GM12878 (cell line): Measurements from ENCODE around the gene LGALS1. TPM values are rescaled to one million over a fixed set of nuclear protein-coding genes. Genes with fewer than 3 reads are reported as not detected.

ENCODE experiments used
- ATAC-seq: fragments of 200-7000 bp; cut with Tn5 transposase; 3 replicates; pipeline ENCODE4 v1.9.1; 2020; ENCODE audit warnings: mild to moderate bottlenecking, moderate library complexity
- BruUV-seq: library from RNA; stranded (reverse); fragments of 400-500 nt; replicated peaks from 2 replicates; lab custom pipeline; 2021; lab: Mats Ljungman, UMichigan
- CTCF ChIA-PET: fragments of 300-600 bp; sonication (Branson Sonifier 250); formaldehyde crosslinking; extraction: SDS; loops from one replicate; lab custom pipeline; 2021; ENCODE audit warnings: inconsistent platforms; lab: Yijun Ruan, JAX
- POLR2A ChIA-PET: fragments of 350-600 bp; formaldehyde crosslinking; extraction: SDS; loops from one replicate; lab custom pipeline; 2021; ENCODE audit warnings: inconsistent platforms; lab: Charles Lee
- RAD21 ChIA-PET: fragments of 300-600 bp; sonication (Branson Sonifier 250); formaldehyde crosslinking; loops from one replicate; lab custom pipeline; 2023; ENCODE audit warnings: antibody characterized with exemption; ENCODE audit not compliant: unreplicated experiment; lab: Charles Lee
- SMC1A ChIA-PET: fragments of 300-600 bp; sonication (Branson Sonifier 250); formaldehyde crosslinking; loops from one replicate; lab custom pipeline; 2023; ENCODE audit not compliant: unreplicated experiment, uncharacterized antibody; lab: Charles Lee
- DNase-seq: peaks from one replicate; pipeline ENCODE4 v3.0.0-alpha.2; 2011; ENCODE audit warnings: low read depth, low spot score
- FAIRE-seq: peaks from 3 replicates; lab custom pipeline; 2011; peaks lifted over from hg19 to GRCh38; lab: Jason Lieb, UNC
- H2AFZ ChIP-seq: 2 replicates; pipeline ENCODE4 v1.6.0; 2011; ENCODE audit warnings: low read depth, low read length, control low read depth; ENCODE audit not compliant: control insufficient read depth
- H3K27ac ChIP-seq: 2 replicates; pipeline ENCODE4 v1.5.1; 2011; ENCODE audit warnings: control low read depth; ENCODE audit not compliant: control insufficient read depth, insufficient read depth
- H3K27me3 ChIP-seq, 2 experiments: replicated peaks in 1 of 2; 2 replicates each; pipeline versions ENCODE4 v1.6.0 to v1.6.1; 2011; ENCODE audit warnings: low read length in 1 of 2; ENCODE audit not compliant: control insufficient read depth in 2 of 2, insufficient read depth in 2 of 2
- H3K36me3 ChIP-seq, 2 experiments: 2 replicates each; pipeline ENCODE4 v1.5.1; 2011; ENCODE audit warnings: low read length in 1 of 2; ENCODE audit not compliant: control insufficient read depth in 2 of 2, insufficient read depth in 2 of 2
- H3K4me1 ChIP-seq: 2 replicates; pipeline ENCODE4 v1.6.1; 2011; ENCODE audit warnings: mild to moderate bottlenecking, low read length, moderate library complexity, mixed read lengths; ENCODE audit not compliant: control insufficient read depth, insufficient read depth
- H3K4me2 ChIP-seq: 2 replicates; pipeline ENCODE4 v1.6.0; 2011; ENCODE audit warnings: control low read depth; ENCODE audit not compliant: control insufficient read depth, insufficient read depth
- H3K4me3 ChIP-seq: fragments of 200-600 bp; sonication (generic); 2 replicates; pipeline ENCODE4 v1.5.1; 2016
- H3K79me2 ChIP-seq: 2 replicates; pipeline ENCODE4 v1.6.0; 2011; ENCODE audit warnings: low read length; ENCODE audit not compliant: control insufficient read depth, insufficient read depth
- H3K9ac ChIP-seq: 2 replicates; pipeline ENCODE4 v1.8.0; 2011; ENCODE audit warnings: low read length, control low read depth, mixed read lengths; ENCODE audit not compliant: control insufficient read depth, insufficient read depth
- H3K9me3 ChIP-seq: replicated peaks from 3 replicates; pipeline ENCODE4 v1.5.1; 2011; ENCODE audit warnings: mild to moderate bottlenecking, low read length; ENCODE audit not compliant: control insufficient read depth, insufficient read depth
- H4K20me1 ChIP-seq: 2 replicates; pipeline ENCODE4 v1.6.0; 2011; ENCODE audit not compliant: control insufficient read depth, insufficient read depth
- BHLHE40 ChIP-seq, 2 experiments: fragments of 450-650 bp in 1 of 2; IDR thresholded peaks; 2 replicates each; pipeline ENCODE4 v1.6.1; 2011 to 2017; ENCODE audit warnings: low read depth in 2 of 2, borderline replicate concordance in 1 of 2, improper control_type of control experiment in 1 of 2, low read length in 1 of 2, mild to moderate bottlenecking in 1 of 2
- EZH2 ChIP-seq: IDR thresholded peaks from 2 replicates; pipeline ENCODE4 v1.6.1; 2012; ENCODE audit warnings: low read depth, mild to moderate bottlenecking, control low read depth, inconsistent platforms, low read length, borderline replicate concordance; ENCODE audit not compliant: control insufficient read depth
- TCF12 ChIP-seq: IDR thresholded peaks from 2 replicates; pipeline ENCODE4 v1.6.1; 2011; ENCODE audit warnings: low read depth, mild to moderate bottlenecking, low read length
- WGBS: methylation state at CpG from one replicate; pipeline ENCODE4 v1.1.6; 2016; ENCODE audit warnings: low lambda C conversion rate; ENCODE audit not compliant: insufficient replicate concordance, insufficient coverage; ENCODE audit errors: missing lambda C conversion rate; 5-methylcytosine and 5-hydroxymethylcytosine counted together
- in situ Hi-C: fragments of 300-500 bp; cut with MboI; formaldehyde crosslinking; loops from 9 replicates; pipeline ENCODE4 v1.14.3; 2018; ENCODE audit warnings: mixed read lengths
- intact Hi-C: fragments of 100-400 bp; cut with micrococcal nuclease; formaldehyde crosslinking; loops from one replicate; pipeline ENCODE4 v1.14.2; 2022; ENCODE audit not compliant: unreplicated experiment
- polyA plus RNA-seq, 11 experiments: library from polyadenylated mRNA; depleted of rRNA in 4 of 11; unstranded in 6 of 11; stranded (reverse) in 5 of 11; fragments of >200 nt; fragmentation: Nextera tagmentation in 4 of 11; fragmentation: Illumina TruSeq in 1 of 11; extraction: Ambion mirVana in 4 of 11; extraction: Trizol in 1 of 11; gene quantifications; 1 replicate in 1 of 11; 2 replicates in 10 of 11; pipeline versions ENCODE4 v1.2.1 to v1.2.3, GENCODE V29; 2011 to 2016; ENCODE audit warnings: inconsistent platforms in 2 of 11, missing spikeins in 2 of 11, low read depth in 1 of 11
- total RNA-seq, 4 experiments: library from RNA; depleted of rRNA in 3 of 4; stranded (reverse); fragments of >200 nt in 3 of 4; fragmentation: Illumina TruSeq in 1 of 4; extraction: Trizol in 1 of 4; gene quantifications; 2 replicates each; pipeline versions ENCODE4 v1.2.1 to v1.2.3, GENCODE V29; 2013 to 2021
- TF ChIP-seq, protein P1 (sequence below): IDR thresholded peaks from 2 replicates; pipeline ENCODE4 v1.6.1; 2012; ENCODE audit warnings: low read length, inconsistent platforms
- TF ChIP-seq, protein P2 (sequence below): fragments of 450-650 bp; conservative IDR thresholded peaks from 2 replicates; pipeline ENCODE4 v1.6.1; 2017; ENCODE audit warnings: mild to moderate bottlenecking, moderate library complexity
- TF ChIP-seq, protein P3 (sequence below): fragments of 450-650 bp; IDR thresholded peaks from 2 replicates; pipeline ENCODE4 v1.6.1; 2017; ENCODE audit warnings: mild to moderate bottlenecking, moderate library complexity
- TF ChIP-seq, protein P4 (sequence below): IDR thresholded peaks from 2 replicates; pipeline ENCODE4 v1.6.1; 2012; ENCODE audit warnings: improper control_type of control experiment, low read depth, low read length; ENCODE audit not compliant: insufficient replicate concordance

The LGALS1 gene
- total and polyA plus RNA-seq, 10 of the 15 experiments (the other 5 are each of a cell fraction or from before 2014, with no cell fraction given), result 312 to 1,889 (median 706) TPM

DNA sequence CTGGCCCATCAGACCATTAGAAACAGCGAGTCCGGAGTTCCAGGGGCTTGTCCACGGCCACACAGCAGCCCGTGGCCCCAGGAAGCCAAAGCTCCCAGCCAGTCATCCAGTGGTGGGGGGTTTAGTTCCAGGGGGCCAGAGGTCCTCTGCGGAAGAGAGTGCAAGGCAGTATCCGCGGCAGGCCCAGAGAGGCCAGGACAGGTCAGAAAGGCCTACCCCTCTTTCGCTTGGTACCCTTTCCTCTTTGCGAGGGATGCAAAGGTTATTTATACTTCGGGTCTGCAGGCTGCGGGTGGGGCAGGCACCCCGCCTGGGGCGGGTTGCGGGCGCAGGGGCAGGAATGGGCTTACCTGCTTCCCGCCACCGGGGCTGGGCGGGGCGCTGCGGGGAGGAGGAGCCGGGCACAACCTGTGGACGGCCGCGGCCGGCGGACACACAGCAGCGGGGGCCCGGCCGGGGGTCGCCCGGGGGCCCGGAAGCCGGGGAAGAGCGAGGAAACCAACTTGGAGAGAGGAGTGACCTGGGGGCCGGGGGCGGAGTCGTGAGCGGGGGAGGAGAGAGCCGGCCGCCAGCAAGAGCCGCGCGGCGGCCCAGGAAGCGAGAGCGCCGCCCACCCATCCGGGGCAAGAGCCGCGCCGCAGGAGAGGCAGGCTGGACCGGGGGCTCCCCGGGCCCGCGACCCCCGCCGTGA, 36.2 kb upstream of the LGALS1 start, which contains the start of gene SH3BP1:
SH3BP1 (plus strand) TSS at position 600 of the 691 bp plus-strand sequence. CDS start 119 bp downstream, outside the sequence.
- RAD21 ChIA-PET, result interaction anchor here (0.6 to 10.1 kb wide), 8 partner anchors 8 to 46 kb away, joined by 3 to 173 read pairs (median 36); partner anchors contain the start of genes GGA1, LGALS1, NOL12 and PDXP
- peak within 1 kb of the TSS; percentile 98 for H3K4me2 ChIP-seq
- DNase-seq, result no peak
- peak within 1 kb of the TSS; percentile 87 for H3K9ac ChIP-seq
- peaks cover 70% of the 10 kb centered on the region for H3K4me1 ChIP-seq
- H2AFZ ChIP-seq, result peak within 1 kb of the TSS; percentile 50
- POLR2A ChIA-PET, result interaction anchor here (0.6 to 6.0 kb wide), 8 partner anchors 12 to 112 kb away, joined by 3 to 96 read pairs (median 10); partner anchors contain the start of genes GGA1, LGALS1, LGALS2 and PDXP
- SMC1A ChIA-PET, result interaction anchor here (1.3 to 8.6 kb wide), 4 partner anchors 13 to 37 kb away, joined by 3 to 108 read pairs (median 52); partner anchors contain the start of genes GGA1 and PDXP
- H4K20me1 ChIP-seq, result no peaks in the 10 kb centered on the region
- H3K4me3 ChIP-seq, result peak within 1 kb of the TSS; percentile 96
- no TSS peak for BruUV-seq
- CTCF ChIA-PET, result interaction anchor here (1.7 to 15.9 kb wide), 6 partner anchors 16 to 47 kb away, joined by 3 to 396 read pairs (median 193); partner anchors contain the start of genes GGA1, LGALS1, NOL12 and PDXP
- peaks cover 4 to 6% of the 10 kb centered on the region in 2 experiments; a peak in 3 of 4 replicates for H3K36me3 ChIP-seq
- peak; percentile 59 for ATAC-seq
- intact Hi-C loops, result no loop called here
- FAIRE-seq, result no peak
- H3K79me2 ChIP-seq, result peaks cover 27% of the 10 kb centered on the region
- no peaks in the 10 kb centered on the region for H3K27me3 ChIP-seq
- no peaks in the 10 kb centered on the region for H3K9me3 ChIP-seq
- H3K27ac ChIP-seq, result peak within 1 kb of the TSS; percentile 86
- WGBS, result 2% methylated on average over 39 of the region's 57 CpGs
- in situ Hi-C loops, result no loop called here
- TF ChIP-seq, protein P1, sequence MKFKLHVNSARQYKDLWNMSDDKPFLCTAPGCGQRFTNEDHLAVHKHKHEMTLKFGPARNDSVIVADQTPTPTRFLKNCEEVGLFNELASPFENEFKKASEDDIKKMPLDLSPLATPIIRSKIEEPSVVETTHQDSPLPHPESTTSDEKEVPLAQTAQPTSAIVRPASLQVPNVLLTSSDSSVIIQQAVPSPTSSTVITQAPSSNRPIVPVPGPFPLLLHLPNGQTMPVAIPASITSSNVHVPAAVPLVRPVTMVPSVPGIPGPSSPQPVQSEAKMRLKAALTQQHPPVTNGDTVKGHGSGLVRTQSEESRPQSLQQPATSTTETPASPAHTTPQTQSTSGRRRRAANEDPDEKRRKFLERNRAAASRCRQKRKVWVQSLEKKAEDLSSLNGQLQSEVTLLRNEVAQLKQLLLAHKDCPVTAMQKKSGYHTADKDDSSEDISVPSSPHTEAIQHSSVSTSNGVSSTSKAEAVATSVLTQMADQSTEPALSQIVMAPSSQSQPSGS, result no peak
- TF ChIP-seq, protein P2, sequence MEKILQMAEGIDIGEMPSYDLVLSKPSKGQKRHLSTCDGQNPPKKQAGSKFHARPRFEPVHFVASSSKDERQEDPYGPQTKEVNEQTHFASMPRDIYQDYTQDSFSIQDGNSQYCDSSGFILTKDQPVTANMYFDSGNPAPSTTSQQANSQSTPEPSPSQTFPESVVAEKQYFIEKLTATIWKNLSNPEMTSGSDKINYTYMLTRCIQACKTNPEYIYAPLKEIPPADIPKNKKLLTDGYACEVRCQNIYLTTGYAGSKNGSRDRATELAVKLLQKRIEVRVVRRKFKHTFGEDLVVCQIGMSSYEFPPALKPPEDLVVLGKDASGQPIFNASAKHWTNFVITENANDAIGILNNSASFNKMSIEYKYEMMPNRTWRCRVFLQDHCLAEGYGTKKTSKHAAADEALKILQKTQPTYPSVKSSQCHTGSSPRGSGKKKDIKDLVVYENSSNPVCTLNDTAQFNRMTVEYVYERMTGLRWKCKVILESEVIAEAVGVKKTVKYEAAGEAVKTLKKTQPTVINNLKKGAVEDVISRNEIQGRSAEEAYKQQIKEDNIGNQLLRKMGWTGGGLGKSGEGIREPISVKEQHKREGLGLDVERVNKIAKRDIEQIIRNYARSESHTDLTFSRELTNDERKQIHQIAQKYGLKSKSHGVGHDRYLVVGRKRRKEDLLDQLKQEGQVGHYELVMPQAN, result peak; percentile 59
- TF ChIP-seq, protein P3, sequence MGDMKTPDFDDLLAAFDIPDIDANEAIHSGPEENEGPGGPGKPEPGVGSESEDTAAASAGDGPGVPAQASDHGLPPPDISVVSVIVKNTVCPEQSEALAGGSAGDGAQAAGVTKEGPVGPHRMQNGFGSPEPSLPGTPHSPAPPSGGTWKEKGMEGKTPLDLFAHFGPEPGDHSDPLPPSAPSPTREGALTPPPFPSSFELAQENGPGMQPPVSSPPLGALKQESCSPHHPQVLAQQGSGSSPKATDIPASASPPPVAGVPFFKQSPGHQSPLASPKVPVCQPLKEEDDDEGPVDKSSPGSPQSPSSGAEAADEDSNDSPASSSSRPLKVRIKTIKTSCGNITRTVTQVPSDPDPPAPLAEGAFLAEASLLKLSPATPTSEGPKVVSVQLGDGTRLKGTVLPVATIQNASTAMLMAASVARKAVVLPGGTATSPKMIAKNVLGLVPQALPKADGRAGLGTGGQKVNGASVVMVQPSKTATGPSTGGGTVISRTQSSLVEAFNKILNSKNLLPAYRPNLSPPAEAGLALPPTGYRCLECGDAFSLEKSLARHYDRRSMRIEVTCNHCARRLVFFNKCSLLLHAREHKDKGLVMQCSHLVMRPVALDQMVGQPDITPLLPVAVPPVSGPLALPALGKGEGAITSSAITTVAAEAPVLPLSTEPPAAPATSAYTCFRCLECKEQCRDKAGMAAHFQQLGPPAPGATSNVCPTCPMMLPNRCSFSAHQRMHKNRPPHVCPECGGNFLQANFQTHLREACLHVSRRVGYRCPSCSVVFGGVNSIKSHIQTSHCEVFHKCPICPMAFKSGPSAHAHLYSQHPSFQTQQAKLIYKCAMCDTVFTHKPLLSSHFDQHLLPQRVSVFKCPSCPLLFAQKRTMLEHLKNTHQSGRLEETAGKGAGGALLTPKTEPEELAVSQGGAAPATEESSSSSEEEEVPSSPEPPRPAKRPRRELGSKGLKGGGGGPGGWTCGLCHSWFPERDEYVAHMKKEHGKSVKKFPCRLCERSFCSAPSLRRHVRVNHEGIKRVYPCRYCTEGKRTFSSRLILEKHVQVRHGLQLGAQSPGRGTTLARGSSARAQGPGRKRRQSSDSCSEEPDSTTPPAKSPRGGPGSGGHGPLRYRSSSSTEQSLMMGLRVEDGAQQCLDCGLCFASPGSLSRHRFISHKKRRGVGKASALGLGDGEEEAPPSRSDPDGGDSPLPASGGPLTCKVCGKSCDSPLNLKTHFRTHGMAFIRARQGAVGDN, result no peak
- TF ChIP-seq BHLHE40 (IDR thresholded peaks at IDR 0.05; ENCODE audit: borderline replicate concordance in 1 of 2, low read depth in 2 of 2, low read length in 1 of 2) (peak in 1 of 2 experiments; percentile 24; a peak in 1 of 4 replicates), EZH2 (no peak), TCF12 (no peak)
- TF ChIP-seq, protein P4, sequence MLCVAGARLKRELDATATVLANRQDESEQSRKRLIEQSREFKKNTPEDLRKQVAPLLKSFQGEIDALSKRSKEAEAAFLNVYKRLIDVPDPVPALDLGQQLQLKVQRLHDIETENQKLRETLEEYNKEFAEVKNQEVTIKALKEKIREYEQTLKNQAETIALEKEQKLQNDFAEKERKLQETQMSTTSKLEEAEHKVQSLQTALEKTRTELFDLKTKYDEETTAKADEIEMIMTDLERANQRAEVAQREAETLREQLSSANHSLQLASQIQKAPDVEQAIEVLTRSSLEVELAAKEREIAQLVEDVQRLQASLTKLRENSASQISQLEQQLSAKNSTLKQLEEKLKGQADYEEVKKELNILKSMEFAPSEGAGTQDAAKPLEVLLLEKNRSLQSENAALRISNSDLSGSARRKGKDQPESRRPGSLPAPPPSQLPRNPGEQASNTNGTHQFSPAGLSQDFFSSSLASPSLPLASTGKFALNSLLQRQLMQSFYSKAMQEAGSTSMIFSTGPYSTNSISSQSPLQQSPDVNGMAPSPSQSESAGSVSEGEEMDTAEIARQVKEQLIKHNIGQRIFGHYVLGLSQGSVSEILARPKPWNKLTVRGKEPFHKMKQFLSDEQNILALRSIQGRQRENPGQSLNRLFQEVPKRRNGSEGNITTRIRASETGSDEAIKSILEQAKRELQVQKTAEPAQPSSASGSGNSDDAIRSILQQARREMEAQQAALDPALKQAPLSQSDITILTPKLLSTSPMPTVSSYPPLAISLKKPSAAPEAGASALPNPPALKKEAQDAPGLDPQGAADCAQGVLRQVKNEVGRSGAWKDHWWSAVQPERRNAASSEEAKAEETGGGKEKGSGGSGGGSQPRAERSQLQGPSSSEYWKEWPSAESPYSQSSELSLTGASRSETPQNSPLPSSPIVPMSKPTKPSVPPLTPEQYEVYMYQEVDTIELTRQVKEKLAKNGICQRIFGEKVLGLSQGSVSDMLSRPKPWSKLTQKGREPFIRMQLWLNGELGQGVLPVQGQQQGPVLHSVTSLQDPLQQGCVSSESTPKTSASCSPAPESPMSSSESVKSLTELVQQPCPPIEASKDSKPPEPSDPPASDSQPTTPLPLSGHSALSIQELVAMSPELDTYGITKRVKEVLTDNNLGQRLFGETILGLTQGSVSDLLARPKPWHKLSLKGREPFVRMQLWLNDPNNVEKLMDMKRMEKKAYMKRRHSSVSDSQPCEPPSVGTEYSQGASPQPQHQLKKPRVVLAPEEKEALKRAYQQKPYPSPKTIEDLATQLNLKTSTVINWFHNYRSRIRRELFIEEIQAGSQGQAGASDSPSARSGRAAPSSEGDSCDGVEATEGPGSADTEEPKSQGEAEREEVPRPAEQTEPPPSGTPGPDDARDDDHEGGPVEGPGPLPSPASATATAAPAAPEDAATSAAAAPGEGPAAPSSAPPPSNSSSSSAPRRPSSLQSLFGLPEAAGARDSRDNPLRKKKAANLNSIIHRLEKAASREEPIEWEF, result no peak
